ENCODE measurements around the gene COL4A4.
A peak's percentile ranks its signal among the peaks of the same experiment; 100 is the strongest.

Gene COL4A4

DNA sequence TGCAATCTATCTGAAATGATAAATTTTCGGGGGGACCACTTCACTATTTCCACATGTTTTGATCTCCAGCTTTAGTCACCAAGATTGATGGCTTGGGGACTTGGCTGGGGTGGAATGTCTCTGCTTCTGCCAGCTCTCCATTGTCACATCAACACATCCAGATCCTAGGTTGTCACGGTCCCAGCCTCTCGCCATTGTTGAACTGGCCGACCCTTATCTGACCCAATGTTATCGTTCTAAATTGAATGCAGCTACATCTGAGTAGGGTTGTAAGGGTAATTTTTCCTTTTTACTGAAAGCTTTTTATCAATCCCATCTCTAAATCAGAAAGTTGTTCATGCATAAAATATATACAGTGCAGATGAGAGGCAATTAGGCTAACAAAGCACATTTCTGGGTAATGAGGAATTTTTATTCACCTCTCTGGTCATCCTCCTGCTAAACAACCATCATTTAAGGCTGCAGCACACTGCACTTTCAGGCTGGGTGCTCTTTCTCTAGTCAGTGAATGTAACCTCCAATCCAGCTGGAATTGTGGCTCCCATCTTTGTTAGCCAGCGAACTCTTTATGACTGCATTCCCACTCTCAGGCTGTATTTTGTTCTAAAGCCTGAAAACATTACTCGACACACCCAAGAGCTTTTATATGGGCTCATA is 128.2 kb downstream of the COL4A4 start:
- intact Hi-C loops (cut with DNase I): no loop called here
- no peak for DNase-seq

GRCh38 chr2:227033471-227034148 is 130.4 kb downstream of the COL4A4 start:
- intact Hi-C loops (cut with DNase I): loop anchor here (2.0 kb wide), 1 partner anchor 23 kb away; no protein-coding TSS in a partner anchor
- DNase-seq: no peak

- peak in 5 of 10 donors; percentile 16 to 68 (median 33) for DNase-seq
- intact Hi-C loops (cut with DNase I): no loop called here
These were observed 132.6 kb downstream of the COL4A4 start for GRCh38 chr2:227031379-227031778.

DNA sequence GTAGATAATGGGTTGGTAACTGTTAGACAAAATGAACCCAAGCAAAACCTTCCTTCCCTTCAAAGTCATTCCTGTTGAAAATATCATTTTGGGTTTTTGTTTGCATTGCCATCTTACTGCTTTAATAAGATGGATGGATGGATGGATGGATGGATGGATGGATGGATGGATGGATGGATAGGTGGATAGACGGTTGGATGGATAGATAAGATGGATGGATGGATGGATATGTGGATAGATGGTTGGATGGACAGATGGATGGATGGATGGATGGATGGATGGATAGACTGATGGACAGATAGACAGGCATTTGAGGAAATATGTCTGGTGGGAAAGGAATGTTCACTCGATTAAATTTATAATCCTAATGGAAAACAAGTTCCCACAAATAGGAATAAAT is 133.2 kb downstream of the COL4A4 start:
- intact Hi-C loops (cut with DNase I): no loop called here
- no peak for DNase-seq

GRCh38 chr2:227029426-227030105 is 134.4 kb downstream of the COL4A4 start:
- no peak for DNase-seq
- intact Hi-C loops (cut with DNase I): no loop called here

DNA sequence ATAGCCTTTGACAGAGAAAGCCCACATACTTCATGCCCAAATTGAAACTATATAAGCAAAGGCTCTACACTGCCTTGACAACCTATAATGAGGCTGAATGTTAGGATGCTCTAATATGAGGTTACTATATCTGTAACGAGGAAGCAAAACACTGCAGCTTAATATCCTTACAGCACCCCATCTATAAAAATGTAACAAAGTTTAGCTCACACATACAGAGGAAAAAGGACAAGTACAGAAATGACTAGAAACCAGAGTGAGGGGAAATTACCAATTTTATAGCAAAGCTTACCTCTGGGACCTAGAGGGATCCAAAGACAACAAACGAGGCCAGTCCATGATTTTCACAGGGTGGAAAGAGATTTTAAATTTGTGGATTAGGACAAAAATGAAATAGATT is 138.5 kb downstream of the COL4A4 start:
- intact Hi-C loops (cut with DNase I): no loop called here
- DNase-seq: no peak

DNA sequence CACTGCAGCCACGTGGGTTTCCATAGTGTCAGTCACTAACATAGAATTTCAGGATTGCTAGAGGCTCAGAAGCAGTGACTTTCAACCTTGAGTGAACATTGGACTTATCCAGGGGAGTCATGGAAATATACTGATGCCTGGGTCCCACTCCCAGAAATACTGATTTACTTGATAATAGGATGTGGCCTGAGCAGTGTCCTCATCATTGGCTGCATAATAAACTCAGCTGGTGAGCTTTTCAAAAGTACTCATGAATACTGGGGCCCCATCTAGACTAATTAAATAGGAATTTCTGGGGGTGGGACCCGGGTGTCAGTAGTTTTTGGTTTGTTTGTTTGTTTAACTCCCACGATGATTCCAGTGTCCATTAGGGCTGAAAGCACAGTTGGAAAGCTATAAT is 141.4 kb downstream of the COL4A4 start:
- DNase-seq: no peak
- intact Hi-C loops (cut with DNase I): no loop called here

DNA sequence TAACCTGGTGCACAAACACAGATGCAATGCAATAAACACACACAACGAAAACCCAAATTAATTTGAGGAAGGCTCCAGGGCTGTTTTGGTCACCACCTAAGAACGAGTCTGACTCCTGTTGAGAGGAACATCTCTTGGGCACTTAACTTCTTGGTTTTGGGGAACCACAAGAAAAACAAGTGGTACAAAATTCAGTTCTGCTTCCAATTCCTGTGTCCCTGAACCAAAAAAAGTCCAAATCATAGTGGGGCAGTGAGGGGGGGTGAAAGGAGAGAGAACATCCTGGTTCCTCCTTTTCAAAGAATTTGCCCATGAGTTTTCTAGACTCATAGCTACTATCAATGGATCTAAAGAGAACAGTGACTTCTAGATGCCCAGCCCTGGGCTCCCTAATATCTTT is 143.6 kb downstream of the COL4A4 start:
- no peak for DNase-seq
- intact Hi-C loops (cut with DNase I): no loop called here

- intact Hi-C loops (cut with DNase I): no loop called here
- no peak for DNase-seq
These were observed 147.1 kb downstream of the COL4A4 start for GRCh38 chr2:227016894-227017293.

- intact Hi-C loops (cut with DNase I): no loop called here
- DNase-seq: no peak
These were observed 150.1 kb downstream of the COL4A4 start for GRCh38 chr2:227013881-227014280.

DNA sequence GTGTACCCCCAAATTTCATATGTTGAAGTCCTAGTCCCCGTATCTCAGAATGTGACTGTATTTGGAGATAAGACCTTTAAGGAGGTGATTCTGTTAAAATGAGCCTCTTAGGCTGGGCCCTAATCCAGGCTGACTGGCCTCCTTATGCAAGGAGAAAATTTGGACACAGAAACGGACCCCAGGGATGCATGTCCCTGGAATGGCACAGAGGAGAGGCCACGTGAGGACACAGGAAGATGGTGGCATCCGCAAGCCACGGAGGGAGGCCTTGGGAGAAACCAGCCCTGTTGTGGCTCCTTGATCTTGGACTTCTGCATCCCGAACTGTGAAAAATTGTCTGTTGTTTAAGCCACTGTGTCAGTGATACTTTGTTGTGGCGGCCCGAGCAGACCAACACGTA is 150.7 kb downstream of the COL4A4 start:
- intact Hi-C loops (cut with DNase I): no loop called here
- no peak for DNase-seq

- intact Hi-C loops (cut with DNase I): loop anchor here (2.0 kb wide), 1 partner anchor 22 kb away; no protein-coding TSS in a partner anchor
- DNase-seq: no peak
These were observed 153.6 kb downstream of the COL4A4 start for GRCh38 chr2:227010433-227010832.

DNA sequence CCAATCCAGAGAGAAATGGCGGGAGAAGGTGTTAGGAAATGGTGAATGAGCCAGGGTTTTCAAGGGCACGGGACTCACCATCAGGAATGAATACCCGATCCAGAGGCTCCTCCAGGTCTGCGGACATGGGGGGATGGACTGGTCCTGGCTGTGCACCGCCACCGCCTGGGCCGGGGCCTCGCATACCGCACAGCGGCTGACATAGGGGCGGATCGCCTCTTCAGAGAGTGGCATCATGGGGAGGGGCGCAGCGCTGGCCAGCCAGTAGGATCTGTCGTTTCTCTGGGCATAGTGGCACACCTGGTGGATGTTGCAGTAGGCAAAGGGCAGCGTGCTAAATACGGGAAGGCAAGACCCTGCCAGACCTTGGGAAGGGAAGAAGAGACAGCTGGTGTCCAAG is 156.1 kb downstream of the COL4A4 start:
- no peak for DNase-seq
- intact Hi-C loops (cut with DNase I): no loop called here

DNA sequence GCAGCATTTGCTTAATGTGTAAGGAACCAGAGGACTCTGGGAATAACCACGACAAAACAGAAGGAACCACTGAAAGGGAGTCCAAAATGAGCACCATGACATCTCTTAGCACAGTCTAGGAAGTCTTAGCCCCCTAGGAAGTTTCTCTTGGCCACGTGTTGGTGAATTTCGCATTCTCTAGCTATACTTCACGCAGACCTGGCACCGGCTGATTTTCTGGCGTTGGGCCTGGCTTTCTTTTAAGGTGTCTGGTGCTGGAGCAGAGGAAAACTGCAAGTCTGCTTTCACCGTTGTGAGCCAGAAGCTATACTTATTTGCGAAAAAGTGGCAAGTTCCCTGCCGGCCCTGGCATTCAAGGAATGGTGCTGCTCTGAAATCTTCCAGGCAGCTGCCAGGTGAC is 156.9 kb downstream of the COL4A4 start:
- DNase-seq: peak in 2 of 10 donors; percentile 19 to 32
- intact Hi-C loops (cut with DNase I): no loop called here

- peak in 1 of 10 donors; percentile 29 for DNase-seq
- intact Hi-C loops (cut with DNase I): no loop called here
These were observed 157.7 kb downstream of the COL4A4 start for GRCh38 chr2:227006189-227006897.

GRCh38 chr2:227004482-227004881 is 159.5 kb downstream of the COL4A4 start:
- no peak for DNase-seq
- intact Hi-C loops (cut with DNase I): no loop called here

DNA sequence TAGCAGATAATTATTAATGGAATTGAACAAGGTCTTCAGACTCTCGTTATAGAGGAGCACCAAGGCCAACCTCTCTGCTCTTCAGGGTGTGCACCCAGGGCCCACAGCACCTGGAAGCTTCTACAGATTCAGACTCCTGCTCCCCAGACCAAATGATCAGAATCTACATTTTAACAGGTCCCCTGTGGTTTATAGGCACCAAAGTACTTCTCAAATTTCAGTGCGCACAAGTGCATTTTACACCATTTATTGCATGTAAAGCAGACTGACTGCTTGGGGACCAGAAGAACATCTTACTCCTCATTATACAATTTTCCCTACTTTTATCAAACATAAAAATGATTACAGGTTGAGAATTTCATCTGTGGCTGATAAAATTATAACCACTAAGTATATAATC is 163.9 kb downstream of the COL4A4 start:
- intact Hi-C loops (cut with DNase I): no loop called here
- DNase-seq: no peak

DNA sequence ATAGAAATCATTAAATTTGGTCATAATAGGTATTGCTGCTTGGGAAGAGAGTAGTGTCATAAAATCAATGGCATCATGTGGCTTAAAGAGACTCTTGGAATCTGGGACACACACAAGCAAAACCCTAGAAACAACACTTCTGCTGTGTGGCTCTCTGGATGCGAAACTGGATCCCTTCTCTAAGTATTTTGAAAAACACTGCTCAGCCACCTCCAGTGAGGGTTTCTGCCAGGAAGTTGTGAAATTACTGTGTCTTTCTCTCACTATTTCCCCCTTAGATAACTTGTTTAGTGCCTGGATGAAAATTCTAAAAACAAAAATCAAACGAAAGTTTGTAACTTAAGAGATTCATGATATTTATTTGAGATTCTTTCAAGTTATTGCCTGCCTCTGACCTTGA is 164.3 kb downstream of the COL4A4 start:
- intact Hi-C loops (cut with DNase I): no loop called here
- DNase-seq: no peak

DNA sequence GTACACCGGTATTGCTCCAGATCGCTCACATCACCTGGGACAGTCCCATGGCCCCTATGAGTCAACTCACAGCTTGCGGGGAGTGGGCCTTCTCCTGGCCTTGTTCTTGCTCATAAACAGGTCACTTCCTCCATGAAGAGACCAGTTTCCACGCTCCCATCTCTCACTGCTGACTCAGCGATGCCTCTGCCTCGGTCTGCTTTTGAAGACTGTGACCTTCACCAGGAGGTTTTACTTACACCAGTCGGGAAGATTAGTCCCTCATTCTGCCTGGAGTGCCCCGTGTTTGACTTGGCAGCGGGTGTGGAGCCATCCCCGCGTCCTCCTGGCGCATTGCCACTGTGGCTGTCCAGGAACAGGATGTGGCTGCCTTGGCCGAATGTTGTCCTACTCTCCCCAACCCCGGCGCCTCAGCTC is 168.4 kb downstream of the COL4A4 start:
- DNase-seq: peak in 2 of 10 donors; percentile 25 to 32
- intact Hi-C loops (cut with DNase I): no loop called here

DNA sequence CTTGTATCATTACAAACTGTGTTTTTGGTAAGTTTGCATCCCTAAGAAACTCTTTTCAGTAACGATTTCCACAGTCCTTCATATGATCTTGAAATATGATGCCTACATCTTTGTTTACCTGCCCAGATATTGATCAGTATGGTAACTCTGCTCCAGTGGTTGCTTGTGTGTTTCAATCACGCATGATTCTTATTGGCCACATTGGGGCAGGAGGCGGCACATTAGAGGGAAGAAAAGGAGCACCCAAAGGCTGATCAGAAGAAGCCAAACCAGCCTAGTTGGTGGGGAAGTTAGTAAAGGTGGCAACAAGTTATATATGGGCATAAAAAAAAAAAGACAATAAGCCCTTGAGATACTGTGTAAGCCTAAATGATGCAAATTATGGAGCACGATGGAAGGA is 169.2 kb downstream of the COL4A4 start:
- intact Hi-C loops (cut with DNase I): no loop called here
- DNase-seq: no peak

DNA sequence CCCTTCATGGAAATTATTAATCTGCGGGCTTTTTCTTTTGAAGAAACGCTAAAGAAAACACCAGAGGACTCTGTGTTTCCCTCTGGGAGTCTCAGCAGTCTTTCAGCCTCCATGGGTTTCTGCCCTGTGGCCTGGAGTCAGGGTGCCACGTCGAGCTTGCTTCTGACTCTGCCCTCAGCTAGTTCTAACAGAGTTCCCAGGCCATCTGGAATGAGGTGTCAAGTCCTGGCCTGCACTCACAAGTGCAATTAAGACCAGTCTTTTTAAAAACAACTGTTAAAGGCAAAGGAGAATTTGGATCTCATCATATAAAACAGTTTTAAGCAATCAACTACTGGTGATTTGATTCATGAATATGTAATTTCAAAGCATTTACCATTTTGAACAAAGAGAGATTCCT is 170.8 kb downstream of the COL4A4 start:
- intact Hi-C loops (cut with DNase I): no loop called here
- no peak for DNase-seq

Measured in posterior cingulate gyrus (tissue), 11 donors.